ENCODE measurements around the gene PIWIL1.

Gene PIWIL1

GRCh38 chr12:130337488-130338303 lies at the start of gene PIWIL1:
PIWIL1 (plus strand) TSS chr12:130337887; CDS start chr12:130342592, 4,705 bp downstream.
- no peak for DNase-seq (ENCODE audit: low read depth in 2 of 2)

- no peak for DNase-seq (ENCODE audit: low read depth in 2 of 2)
Observed at GRCh38 chr12:130288206-130288605, 49.5 kb upstream of the PIWIL1 start.

- DNase-seq (ENCODE audit: low read depth in 2 of 2) = no peak
Observed at GRCh38 chr12:130288691-130289090, 49.0 kb upstream of the PIWIL1 start.

- no peak for DNase-seq (ENCODE audit: low read depth in 2 of 2)
Observed at GRCh38 chr12:130290114-130290513, 47.6 kb upstream of the PIWIL1 start.

GRCh38 chr12:130298322-130299021 lies 39.2 kb upstream of the PIWIL1 start:
- no peak for DNase-seq (ENCODE audit: low read depth in 2 of 2)

GRCh38 chr12:130299574-130299973 lies 38.1 kb upstream of the PIWIL1 start:
- DNase-seq (ENCODE audit: low read depth in 2 of 2) = no peak

- DNase-seq (ENCODE audit: low read depth in 2 of 2) = no peak
Observed at GRCh38 chr12:130300090-130300489, 37.6 kb upstream of the PIWIL1 start.

- no peak for DNase-seq (ENCODE audit: low read depth in 2 of 2)
Observed at GRCh38 chr12:130300737-130301535, 36.8 kb upstream of the PIWIL1 start.

GRCh38 chr12:130301559-130301958 lies 36.1 kb upstream of the PIWIL1 start:
- DNase-seq (ENCODE audit: low read depth in 2 of 2) = no peak

- DNase-seq (ENCODE audit: low read depth in 2 of 2) = no peak
Observed at GRCh38 chr12:130303781-130304180, 33.9 kb upstream of the PIWIL1 start.

GRCh38 chr12:130307859-130308258 lies 29.8 kb upstream of the PIWIL1 start:
- no peak for DNase-seq (ENCODE audit: low read depth in 2 of 2)

- no peak for DNase-seq (ENCODE audit: low read depth in 2 of 2)
Observed at GRCh38 chr12:130308393-130308792, 29.3 kb upstream of the PIWIL1 start.

GRCh38 chr12:130316251-130316650 lies 21.4 kb upstream of the PIWIL1 start:
- DNase-seq (ENCODE audit: low read depth in 2 of 2) = no peak

- no peak for DNase-seq (ENCODE audit: low read depth in 2 of 2)
Observed at GRCh38 chr12:130320536-130320935, 17.2 kb upstream of the PIWIL1 start.

- no peak for DNase-seq (ENCODE audit: low read depth in 2 of 2)
Observed at GRCh38 chr12:130322263-130322662, 15.4 kb upstream of the PIWIL1 start.

GRCh38 chr12:130330685-130331084 lies 7.0 kb upstream of the PIWIL1 start:
- no peak for DNase-seq (ENCODE audit: low read depth in 2 of 2)

- no peak for DNase-seq (ENCODE audit: low read depth in 2 of 2)
Observed at GRCh38 chr12:130331146-130331545, 6.5 kb upstream of the PIWIL1 start.

- no peak for DNase-seq (ENCODE audit: low read depth in 2 of 2)
Observed at GRCh38 chr12:130333341-130333740, 4.3 kb upstream of the PIWIL1 start.

GRCh38 chr12:130334399-130334798 lies 3.3 kb upstream of the PIWIL1 start:
- no peak for DNase-seq (ENCODE audit: low read depth in 2 of 2)

- no peak for DNase-seq (ENCODE audit: low read depth in 2 of 2)
Observed at GRCh38 chr12:130334937-130335336, 2.8 kb upstream of the PIWIL1 start.

GRCh38 chr12:130335517-130336392 lies 1.9 kb upstream of the PIWIL1 start:
- no peak for DNase-seq (ENCODE audit: low read depth in 2 of 2)

Measured in activated CD8-positive, alpha-beta memory T cell treated with anti-CD3 and anti-CD28 coated beads for 4 hours (primary cell).